Suppressor macrophage treated with lipopolysaccharide for 1 hour (primary cell): ENCODE data around the gene NDUFAF2.

Source experiments
- DNase-seq, 3 donors: peaks; one replicate each; pipeline ENCODE4 v3.0.0-alpha.2; 2020 to 2022

Gene NDUFAF2

GRCh38 chr5:61130289-61130688, 185.3 kb downstream of the NDUFAF2 start:
- DNase-seq: no peak

GRCh38 chr5:61132559-61132958, 187.6 kb downstream of the NDUFAF2 start:
- DNase-seq: no peak

GRCh38 chr5:61137835-61138234, 192.8 kb downstream of the NDUFAF2 start:
- DNase-seq: no peak

DNA sequence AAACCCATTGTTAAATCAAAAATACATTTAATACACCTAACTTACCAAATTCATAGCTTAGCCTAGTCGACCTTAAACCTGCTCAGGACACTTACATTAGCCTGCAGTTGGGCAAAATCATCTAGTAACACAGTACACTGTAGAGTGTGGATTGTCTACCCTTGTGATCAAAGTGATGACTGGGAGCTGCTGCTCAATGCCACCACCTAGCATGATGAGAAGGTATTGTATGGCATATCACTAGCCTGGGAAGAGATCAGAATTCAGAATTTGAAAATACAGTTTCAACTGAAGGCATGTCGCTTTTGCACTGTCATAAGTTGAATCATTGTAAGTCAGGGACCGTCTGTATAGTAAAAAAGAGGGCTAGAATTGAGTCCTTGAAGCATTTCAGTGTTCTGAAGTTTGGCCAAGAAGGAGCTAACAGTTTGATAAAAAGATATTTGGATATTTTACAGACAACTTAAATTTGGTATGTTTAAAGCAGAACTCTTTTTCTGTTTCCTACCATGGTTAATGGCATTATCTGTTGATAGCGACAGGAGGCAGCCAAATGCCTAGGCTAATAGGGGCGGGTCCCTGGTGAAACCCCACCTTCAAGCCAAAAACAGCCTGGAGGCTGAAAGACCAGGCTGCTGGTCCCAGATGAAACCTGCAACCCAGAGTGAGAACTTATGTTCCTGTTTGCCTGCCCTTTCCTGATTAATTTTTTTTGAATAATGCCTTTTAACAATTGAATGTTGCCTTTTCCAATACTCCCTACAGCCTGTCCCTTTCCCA, 194.3 kb downstream of the NDUFAF2 start:
- no peak for DNase-seq

GRCh38 chr5:61139931-61140330, 194.9 kb downstream of the NDUFAF2 start:
- no peak for DNase-seq

- no peak for DNase-seq
Measured at GRCh38 chr5:61141801-61142200, 196.8 kb downstream of the NDUFAF2 start.

DNA sequence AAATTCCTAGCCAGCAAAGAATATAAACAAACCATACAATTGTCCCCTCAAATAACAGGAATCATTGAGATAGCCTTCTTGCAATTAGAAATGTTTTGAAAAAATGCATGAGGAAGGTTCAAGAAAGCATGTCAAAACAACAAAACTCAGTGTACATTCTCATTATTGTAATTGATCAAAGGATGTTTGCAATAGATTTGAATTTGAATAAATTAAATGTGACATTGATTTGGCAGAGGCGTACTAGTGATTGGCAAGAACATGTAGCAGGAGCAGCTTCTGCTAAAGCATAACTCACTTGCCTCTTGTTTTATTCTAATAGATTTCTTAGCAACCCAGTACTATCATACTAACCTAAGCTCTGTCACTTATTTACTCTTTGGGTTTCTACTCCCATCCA, 197.4 kb downstream of the NDUFAF2 start:
- DNase-seq: no peak

GRCh38 chr5:61142811-61143210, 197.8 kb downstream of the NDUFAF2 start:
- no peak for DNase-seq

GRCh38 chr5:61148515-61148914, 203.5 kb downstream of the NDUFAF2 start:
- no peak for DNase-seq

DNA sequence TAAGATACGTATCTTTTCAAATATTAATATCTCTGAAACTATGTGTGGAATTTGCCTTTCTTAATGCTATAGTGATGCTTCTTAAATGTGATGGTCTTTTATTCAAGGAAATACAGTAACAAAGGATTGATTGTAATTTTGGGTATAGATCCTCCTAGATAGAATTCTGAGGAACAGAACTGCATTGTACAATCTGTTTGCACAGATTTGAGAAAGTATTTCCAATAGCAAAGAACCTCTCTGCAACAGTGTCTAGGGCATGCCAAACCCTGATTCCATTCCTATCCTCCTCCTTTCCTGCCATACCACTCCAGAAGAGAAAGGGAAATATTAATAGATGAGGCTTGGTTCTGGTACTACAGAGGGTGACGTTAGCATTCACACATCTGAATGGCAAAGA, 206.9 kb downstream of the NDUFAF2 start:
- no peak for DNase-seq

DNA sequence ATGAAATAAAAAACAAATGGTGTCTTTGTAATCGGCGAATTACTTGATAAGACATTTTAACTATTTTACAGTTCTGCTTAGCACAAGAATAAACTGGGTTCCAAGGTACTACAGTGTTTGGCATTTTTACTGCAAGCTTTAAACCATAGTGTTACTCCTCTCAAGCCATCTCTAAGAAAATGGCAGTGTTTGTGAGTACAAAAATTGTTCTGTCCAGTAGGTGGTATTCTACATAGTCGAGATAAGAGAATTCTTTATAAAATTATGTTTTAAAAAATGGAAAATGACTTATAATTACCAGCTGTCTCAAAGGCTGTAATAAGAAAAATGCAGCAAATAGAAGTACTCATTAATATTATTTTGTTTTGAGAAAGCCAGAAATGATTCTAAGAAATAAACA, 214.1 kb downstream of the NDUFAF2 start:
- DNase-seq: no peak

DNA sequence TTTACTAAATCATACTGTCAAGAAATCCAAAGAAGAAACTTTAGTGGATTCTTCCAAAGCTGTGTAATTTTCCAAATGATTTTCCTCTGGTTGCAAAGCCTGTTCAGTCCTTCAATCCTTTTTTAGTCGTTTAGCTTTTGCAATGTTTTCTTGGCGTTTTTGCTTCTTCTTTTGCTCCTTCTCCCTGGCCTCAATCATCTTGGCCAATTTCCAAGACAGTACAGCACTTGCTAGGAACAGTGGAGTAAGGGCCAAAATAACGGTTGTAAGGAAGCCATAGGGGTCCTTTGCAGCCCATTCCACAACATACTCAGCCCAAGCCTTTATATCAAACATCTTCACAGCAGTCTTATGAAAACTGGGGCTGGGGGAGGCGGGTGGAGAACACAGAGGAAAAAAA, 214.8 kb downstream of the NDUFAF2 start:
- peak in 2 of 3 donors; percentile 42 to 45 for DNase-seq

- DNase-seq: no peak
Measured at GRCh38 chr5:61160497-61160896, 215.5 kb downstream of the NDUFAF2 start.

DNA sequence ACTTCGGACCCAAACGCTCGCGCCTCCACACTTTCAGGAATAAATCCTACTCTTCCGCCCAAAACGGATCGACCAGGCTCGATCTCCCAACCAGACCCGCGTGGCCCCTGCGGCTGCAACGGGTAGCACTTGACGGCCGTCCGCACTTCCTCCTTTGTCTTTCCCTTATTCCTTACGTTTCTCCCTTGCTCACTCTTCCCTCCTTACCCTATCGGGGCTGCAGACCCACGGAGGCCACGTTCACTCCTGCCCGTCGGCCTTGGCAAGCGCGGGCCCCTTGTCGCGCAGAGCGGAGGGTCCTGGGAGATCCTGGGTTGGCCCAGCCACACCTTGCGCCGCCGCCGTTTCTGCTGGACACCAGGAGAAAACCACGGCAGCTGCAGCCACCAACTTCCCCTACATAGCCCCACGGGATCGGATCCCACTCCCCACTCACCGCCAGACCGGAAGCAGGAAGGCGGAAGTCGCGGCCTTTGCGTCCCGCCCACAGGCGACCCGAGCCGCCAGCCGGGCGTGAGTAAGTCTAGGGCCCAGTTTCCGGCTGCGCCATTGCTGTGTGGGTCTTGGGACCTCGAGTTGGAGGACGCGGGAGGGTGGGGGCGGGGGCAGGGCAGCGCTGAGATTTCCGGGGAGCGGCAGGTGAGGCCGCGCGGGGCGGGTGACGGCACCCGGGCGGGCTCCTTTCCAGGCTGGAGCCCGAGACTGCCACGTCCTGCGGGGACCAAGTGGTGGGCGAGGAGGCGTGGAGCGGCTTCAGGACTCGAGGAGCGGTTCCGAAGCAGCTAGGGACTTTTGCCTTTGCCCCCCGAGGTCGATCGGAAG, 217.2 kb downstream of the NDUFAF2 start, which contains the start of gene SMIM15:
SMIM15 (minus strand) TSS at position 459 of the 822 bp plus-strand sequence. CDS start 2,297 bp downstream, outside the sequence.
- DNase-seq: peak; percentile 94

GRCh38 chr5:61162832-61163567, 218.0 kb downstream of the NDUFAF2 start:
- peak in 1 of 3 donors; percentile 45 for DNase-seq

GRCh38 chr5:61163905-61164304, 218.9 kb downstream of the NDUFAF2 start:
- DNase-seq: no peak

GRCh38 chr5:61167382-61167781, 222.4 kb downstream of the NDUFAF2 start:
- peak; percentile 45 to 50 (median 50) for DNase-seq

DNA sequence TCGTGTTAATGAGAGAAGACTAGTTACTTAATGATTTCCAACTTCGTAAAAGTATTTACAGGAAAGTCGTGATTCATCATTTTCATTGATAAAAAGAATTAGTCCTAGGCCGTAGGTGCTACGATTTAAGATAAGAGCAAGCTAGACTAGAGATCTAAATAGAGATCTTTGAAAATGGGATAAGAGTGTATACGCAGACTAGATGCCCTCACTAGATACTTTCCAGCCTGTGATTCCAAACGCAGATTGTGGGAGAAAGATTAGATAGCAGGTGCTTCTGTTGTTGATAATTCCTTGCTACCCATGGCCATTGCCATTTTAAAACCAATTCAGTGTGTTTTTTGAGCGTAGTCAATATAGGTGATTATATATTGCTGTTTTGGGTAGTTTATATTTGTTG, 223.9 kb downstream of the NDUFAF2 start:
- no peak for DNase-seq

DNA sequence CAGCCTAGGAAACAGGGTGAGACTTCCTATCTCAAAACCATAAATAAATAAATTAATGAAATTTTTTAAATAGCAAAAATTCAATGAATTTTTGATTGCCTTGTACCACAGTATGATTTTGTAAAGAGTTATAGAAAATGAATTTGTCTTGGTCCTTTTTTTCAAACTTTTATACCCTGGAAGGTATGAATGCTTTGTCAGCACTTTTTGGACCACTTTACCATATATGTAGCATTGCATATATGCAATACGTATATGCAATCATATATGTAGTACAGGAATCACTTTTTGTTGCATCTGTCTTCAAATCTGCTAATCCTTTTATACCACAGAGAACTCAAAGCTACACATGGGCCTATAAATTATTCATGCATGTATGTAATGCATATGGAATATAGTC, 226.5 kb downstream of the NDUFAF2 start:
- DNase-seq: no peak

DNA sequence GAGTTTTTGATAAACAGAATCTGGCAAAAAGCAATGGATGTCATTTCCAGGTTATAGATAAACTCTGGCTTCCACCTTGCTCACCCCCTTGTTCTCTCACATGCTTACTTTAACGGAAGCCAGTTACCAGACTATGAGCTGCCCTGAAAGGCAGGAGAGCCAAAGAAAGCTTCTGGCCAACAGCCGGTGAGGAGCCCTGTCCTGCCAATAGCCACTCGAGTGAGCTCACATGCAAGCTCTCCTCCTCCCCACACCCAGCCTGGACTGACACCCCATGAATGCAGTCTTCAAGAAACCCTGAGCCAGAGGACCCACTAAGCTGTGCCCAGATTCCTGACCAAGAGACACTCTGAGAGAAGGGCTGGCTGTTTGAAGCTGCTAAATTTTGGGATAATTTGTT, 231.6 kb downstream of the NDUFAF2 start:
- DNase-seq: no peak

GRCh38 chr5:61177070-61177469, 232.1 kb downstream of the NDUFAF2 start:
- no peak for DNase-seq

DNA sequence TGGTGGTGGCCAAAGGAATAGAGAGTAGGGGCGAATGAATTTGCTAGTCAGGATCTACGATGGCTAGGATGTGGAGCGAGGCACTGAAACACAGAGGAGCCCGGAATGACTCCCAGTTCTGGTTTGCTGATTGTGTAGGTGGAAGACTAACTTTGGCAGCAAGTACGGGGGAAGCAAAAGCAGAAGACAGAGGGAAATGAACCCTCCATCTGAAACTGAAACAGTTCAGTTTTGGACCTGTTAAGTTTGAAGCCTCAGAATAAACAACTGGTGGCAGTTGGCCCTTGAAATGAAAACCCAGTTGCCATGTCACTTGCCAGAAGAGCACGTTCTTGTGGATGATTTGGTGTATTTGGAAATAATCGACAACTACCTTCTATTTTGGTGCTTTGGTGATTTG, 232.7 kb downstream of the NDUFAF2 start:
- DNase-seq: peak; percentile 57 to 73 (median 58)

DNA sequence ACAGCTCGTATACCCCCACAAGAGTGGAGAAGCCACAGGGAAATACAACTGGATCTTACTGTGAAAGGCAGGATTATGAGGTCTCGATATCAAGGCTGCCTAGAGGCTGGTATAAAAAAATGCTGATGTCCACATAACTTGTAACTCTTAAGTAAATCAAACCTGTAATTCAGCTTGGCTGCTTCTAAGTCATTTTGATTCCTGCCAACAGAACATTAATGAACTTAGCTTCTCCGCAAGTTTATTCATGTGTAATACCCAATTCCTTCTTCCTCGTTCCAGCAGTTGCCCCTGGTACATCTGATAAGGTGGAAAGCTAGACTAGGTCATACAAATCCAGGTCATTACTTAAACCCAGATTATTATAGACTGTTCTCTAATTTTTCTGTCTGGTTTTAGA, 233.7 kb downstream of the NDUFAF2 start:
- no peak for DNase-seq
